Suprapubic skin (tissue), 4 donors: ENCODE data around the gene ENO4. TPM values are rescaled to one million over a fixed set of nuclear protein-coding genes. Genes with fewer than 3 reads are reported as not detected.

Experiments used
- DNase-seq, 2 donors: peaks; one replicate each; pipeline ENCODE4 v3.0.0-alpha.2; 2019; ENCODE audit warnings: low spot score in 2 of 2
- H3K27ac ChIP-seq: fragments of 200-600 bp; sonication (generic); one replicate; pipeline ENCODE4 v1.5.1; 2019
- H3K27me3 ChIP-seq: fragments of 200-600 bp; sonication (generic); one replicate; pipeline ENCODE4 v1.5.1; 2019
- H3K36me3 ChIP-seq: fragments of 200-600 bp; sonication (generic); one replicate; pipeline ENCODE4 v1.5.1; 2019
- H3K4me1 ChIP-seq: fragments of 200-600 bp; sonication (generic); one replicate; pipeline ENCODE4 v1.5.1; 2019
- H3K4me3 ChIP-seq: fragments of 200-600 bp; sonication (generic); one replicate; pipeline ENCODE4 v1.5.1; 2019; ENCODE audit warnings: mild to moderate bottlenecking
- H3K9me3 ChIP-seq: fragments of 200-600 bp; sonication (generic); one replicate; pipeline ENCODE4 v1.5.1; 2019
- CTCF ChIP-seq, 2 donors: fragments of 200-600 bp in 1 of 2; fragments of 450-650 bp in 1 of 2; sonication (generic) in 1 of 2; IDR thresholded peaks; one replicate each; pipeline ENCODE4 v1.5.1; 2016 to 2019; ENCODE audit warnings: antibody characterized with exemption in 2 of 2, mild to moderate bottlenecking in 1 of 2, moderate library complexity in 1 of 2
- EP300 ChIP-seq: sonication (generic); formaldehyde crosslinking; IDR thresholded peaks from one replicate; pipeline ENCODE4 v1.6.1; 2017; ENCODE audit warnings: antibody characterized with exemption
- POLR2A ChIP-seq, 2 donors: fragments of 450-650 bp; IDR thresholded peaks; one replicate each; pipeline ENCODE4 v1.6.1; 2017; ENCODE audit warnings: antibody characterized with exemption in 2 of 2, mild to moderate bottlenecking in 2 of 2, moderate library complexity in 2 of 2
- POLR2AphosphoS5 ChIP-seq, 3 donors: sonication (generic); formaldehyde crosslinking; IDR thresholded peaks; one replicate each; pipeline ENCODE4 v1.6.1; 2017; ENCODE audit warnings: antibody characterized with exemption in 3 of 3
- WGBS: methylation state at CpG from one replicate; pipeline ENCODE4 v1.1.5; 2018; 5-methylcytosine and 5-hydroxymethylcytosine counted together
- total RNA-seq, 4 donors: library from RNA; depleted of rRNA; stranded (reverse); fragments of >200 nt; gene quantifications; one replicate each; pipeline ENCODE4 v1.1.0, GENCODE V29; 2016

ENO4 gene
- total RNA-seq, 4 donors from 2014 or later = 0.56 TPM; not detected in 3

GRCh38 chr10:116829711-116830110, 19.6 kb upstream of the ENO4 start:
- Histone ChIP-seq H3K27ac (no peak overlapping the region), H3K4me3 (no peak overlapping the region), H3K9me3 (no peaks in the 10 kb centered on the region), H3K27me3 (no peaks in the 10 kb centered on the region), H3K36me3 (peaks cover 8% of the 10 kb centered on the region), H3K4me1 (no peaks in the 10 kb centered on the region)
- TF ChIP-seq POLR2A (IDR thresholded peaks at IDR 0.05) = no peak
- no peak for TF ChIP-seq EP300
- no peak for TF ChIP-seq POLR2AphosphoS5 (IDR thresholded peaks at IDR 0.05)
- no peak for TF ChIP-seq CTCF (IDR thresholded peaks at IDR 0.05)
- no peak for DNase-seq
- WGBS = 95% methylated on average over 9 of the region's 9 CpGs

- no peak overlapping the region for H3K4me3 ChIP-seq
- 84% methylated on average over 4 of the region's 4 CpGs for WGBS
These were observed 18.2 kb upstream of the ENO4 start for GRCh38 chr10:116831086-116831485.

GRCh38 chr10:116831790-116832189, 17.5 kb upstream of the ENO4 start:
- DNase-seq = no peak
- TF ChIP-seq POLR2A (IDR thresholded peaks at IDR 0.05) = no peak
- TF ChIP-seq CTCF (IDR thresholded peaks at IDR 0.05) = no peak
- no peak for TF ChIP-seq EP300
- TF ChIP-seq POLR2AphosphoS5 (IDR thresholded peaks at IDR 0.05) = no peak
- no peaks in the 10 kb centered on the region for H3K9me3 ChIP-seq
- no peaks in the 10 kb centered on the region for H3K4me1 ChIP-seq
- 84% methylated on average over 10 of the region's 10 CpGs for WGBS
- H3K27me3 ChIP-seq = no peaks in the 10 kb centered on the region
- no peak overlapping the region for H3K4me3 ChIP-seq
- peaks cover 8% of the 10 kb centered on the region for H3K36me3 ChIP-seq
- H3K27ac ChIP-seq = no peak overlapping the region

More at GRCh38 chr10:116831086-116831485, 18.2 kb upstream of the ENO4 start:
- TF ChIP-seq EP300 (no peak), POLR2AphosphoS5 (IDR thresholded peaks at IDR 0.05) (no peak), POLR2A (IDR thresholded peaks at IDR 0.05) (no peak), CTCF (IDR thresholded peaks at IDR 0.05) (no peak)
- no peak for DNase-seq
- no peaks in the 10 kb centered on the region for H3K27me3 ChIP-seq
- H3K9me3 ChIP-seq = no peaks in the 10 kb centered on the region
- no peak overlapping the region for H3K27ac ChIP-seq
- H3K36me3 ChIP-seq = peaks cover 8% of the 10 kb centered on the region
- H3K4me1 ChIP-seq = no peaks in the 10 kb centered on the region

- 79% methylated on average over 17 of the region's 17 CpGs for WGBS
- H3K4me1 ChIP-seq = no peaks in the 10 kb centered on the region
These were observed 15.0 kb upstream of the ENO4 start for GRCh38 chr10:116833986-116834985.

More at GRCh38 chr10:116833986-116834985, 15.0 kb upstream of the ENO4 start:
- no peak overlapping the region for H3K27ac ChIP-seq
- no peaks in the 10 kb centered on the region for H3K27me3 ChIP-seq
- DNase-seq = no peak
- H3K4me3 ChIP-seq = no peak overlapping the region
- H3K9me3 ChIP-seq = no peaks in the 10 kb centered on the region
- TF ChIP-seq EP300 = no peak
- TF ChIP-seq POLR2AphosphoS5 (IDR thresholded peaks at IDR 0.05) = no peak
- TF ChIP-seq CTCF (IDR thresholded peaks at IDR 0.05) = no peak
- no peak for TF ChIP-seq POLR2A (IDR thresholded peaks at IDR 0.05)
- peaks cover 5% of the 10 kb centered on the region for H3K36me3 ChIP-seq
